NCI-H748 treated with DMSO at 0.1 percent for 48 hours (cell line): ENCODE results near the gene VDAC2.
"Not testable (repeated sequence)": the region's sequence is repeated elsewhere in the genome, so short reads cannot be mapped to it uniquely, and the experiment has no call there.

Experiments used
- DNase-seq: peaks from one replicate; lab custom pipeline; 2025; lab: John Stamatoyannopoulos, UW

The VDAC2 gene

GRCh38 chr10:75210282-75211006 is at the start of gene VDAC2:
TSS of gene VDAC2 (plus strand) at chr10:75210796. CDS start at chr10:75211159, 363 bp downstream.
- peak; percentile 67 for DNase-seq

GRCh38 chr10:75165684-75166622 is 44.6 kb upstream of the VDAC2 start:
- DNase-seq: no peak

- no peak for DNase-seq
These were observed 44.0 kb upstream of the VDAC2 start for GRCh38 chr10:75166623-75166972.

- no peak for DNase-seq
These were observed 42.3 kb upstream of the VDAC2 start for GRCh38 chr10:75168275-75168674.

- DNase-seq: no peak
These were observed 40.4 kb upstream of the VDAC2 start for GRCh38 chr10:75170215-75170614.

- DNase-seq: no peak
These were observed 35.5 kb upstream of the VDAC2 start for GRCh38 chr10:75175046-75175445.

- no peak for DNase-seq
These were observed 34.5 kb upstream of the VDAC2 start for GRCh38 chr10:75176046-75176445.

GRCh38 chr10:75176736-75177135 is 33.9 kb upstream of the VDAC2 start:
- DNase-seq: no peak

GRCh38 chr10:75179657-75180177 is 30.9 kb upstream of the VDAC2 start:
- DNase-seq: no peak

GRCh38 chr10:75180592-75180991 is 30.0 kb upstream of the VDAC2 start:
- no peak for DNase-seq

GRCh38 chr10:75181073-75181472 is 29.5 kb upstream of the VDAC2 start:
- no peak for DNase-seq

GRCh38 chr10:75186310-75186709 is 24.3 kb upstream of the VDAC2 start:
- no peak for DNase-seq

GRCh38 chr10:75187961-75188426 is 22.6 kb upstream of the VDAC2 start:
- no peak for DNase-seq

GRCh38 chr10:75188522-75188921 is 22.1 kb upstream of the VDAC2 start:
- DNase-seq: not testable (repeated sequence)

- no peak for DNase-seq
These were observed 21.1 kb upstream of the VDAC2 start for GRCh38 chr10:75189266-75190096.

- no peak for DNase-seq
These were observed 18.6 kb upstream of the VDAC2 start for GRCh38 chr10:75191821-75192568.

GRCh38 chr10:75194625-75195024 is 16.0 kb upstream of the VDAC2 start:
- DNase-seq: not testable (repeated sequence)

- DNase-seq: no peak
These were observed 15.4 kb upstream of the VDAC2 start for GRCh38 chr10:75195035-75195763.

- DNase-seq: no peak
These were observed 13.5 kb upstream of the VDAC2 start for GRCh38 chr10:75197066-75197465.

GRCh38 chr10:75197906-75198305 is 12.7 kb upstream of the VDAC2 start:
- DNase-seq: no peak
